Testis (tissue), 2 donors: Measurements from ENCODE around the gene TMEM202.

ENCODE experiments used
- CTCF ChIP-seq, 3 experiments: fragments of 450-650 bp in 2 of 3; fragments of 200-600 bp in 1 of 3; sonication (generic) in 1 of 3; IDR thresholded peaks; one replicate each; pipeline ENCODE4 v1.5.1; 2016 to 2019; ENCODE audit warnings: antibody characterized with exemption in 3 of 3, mild to moderate bottlenecking in 2 of 3, moderate library complexity in 1 of 3
- POLR2A ChIP-seq: fragments of 450-650 bp; IDR thresholded peaks from one replicate; pipeline ENCODE4 v1.6.1; 2017; ENCODE audit warnings: antibody characterized with exemption, mild to moderate bottlenecking, moderate library complexity

- TF ChIP-seq CTCF (IDR thresholded peaks at IDR 0.05) (no peak), POLR2A (no peak)
Observed at GRCh38 chr15:72421484-72421883, 23.4 kb downstream of the TMEM202 start.
